OCI-LY3 (cell line): ENCODE data around the gene YIPF5.

ENCODE experiments used
- H2AFZ ChIP-seq: fragments of 200-600, 300-600 bp; shearing (Covaris generic); 2 replicates; pipeline ENCODE4 v1.6.0; 2014; ENCODE audit warnings: antibody characterized with exemption, low read depth, low read length
- H3K27ac ChIP-seq: fragments of 200-600, 300-600 bp; sonication (generic); 2 replicates; pipeline ENCODE4 v1.5.1; 2014; ENCODE audit warnings: mild to moderate bottlenecking, low read length, moderate library complexity, mixed read lengths
- H3K27me3 ChIP-seq: fragments of 200-600, 300-600 bp; sonication (generic); 2 replicates; pipeline ENCODE4 v1.6.1; 2014; ENCODE audit warnings: low read depth, low read length, mixed read lengths
- H3K36me3 ChIP-seq: fragments of 200-600, 300-600 bp; sonication (generic); replicated peaks from 2 replicates; pipeline ENCODE3; 2014; ENCODE audit warnings: low read depth, low read length, mixed read lengths
- H3K4me1 ChIP-seq: fragments of 300-600, 200-600 bp; sonication (generic); 2 replicates; pipeline ENCODE4 v1.6.1; 2014; ENCODE audit warnings: low read length, mixed read lengths
- H3K4me2 ChIP-seq: fragments of 200-600, 300-600 bp; sonication (generic); 2 replicates; pipeline ENCODE4 v1.6.1; 2014; ENCODE audit warnings: low read length, mixed read lengths
- H3K4me3 ChIP-seq: fragments of 300-600, 200-600 bp; sonication (generic); 2 replicates; pipeline ENCODE4 v1.5.1; 2014; ENCODE audit warnings: antibody characterized with exemption, mild to moderate bottlenecking, low read length, moderate library complexity
- H3K79me2 ChIP-seq: fragments of 300-600, 200-600 bp; shearing (Covaris generic); 2 replicates; pipeline ENCODE4 v1.6.1; 2014; ENCODE audit warnings: mild to moderate bottlenecking, low read length, mixed read lengths
- H3K9ac ChIP-seq: fragments of 300-600, 200-600 bp; shearing (Covaris generic); 2 replicates; pipeline ENCODE4 v1.6.0; 2014; ENCODE audit warnings: mild to moderate bottlenecking, low read length, moderate library complexity
- H3K9me3 ChIP-seq: fragments of 200-600, 300-600 bp; shearing (Covaris generic); 2 replicates; pipeline ENCODE4 v1.6.1; 2014; ENCODE audit warnings: low read length, mixed read lengths; ENCODE audit not compliant: insufficient read depth
- H4K20me1 ChIP-seq: fragments of 200-600, 300-600 bp; sonication (generic); 2 replicates; pipeline ENCODE4 v1.6.1; 2016; ENCODE audit warnings: low read length, mixed read lengths; ENCODE audit not compliant: insufficient read depth
- CTCF ChIP-seq: fragments of 200-600, 300-600 bp; sonication (generic); IDR thresholded peaks from 2 replicates; pipeline ENCODE4 v1.5.1; 2014; ENCODE audit warnings: antibody characterized with exemption, low read length, low read depth
- EZH2phosphoT487 ChIP-seq: fragments of 200-600 bp; shearing (Covaris generic); IDR thresholded peaks from 2 replicates; pipeline ENCODE4 v1.6.1; 2018; ENCODE audit warnings: antibody characterized with exemption, mixed run types, low read depth

YIPF5 gene

DNA sequence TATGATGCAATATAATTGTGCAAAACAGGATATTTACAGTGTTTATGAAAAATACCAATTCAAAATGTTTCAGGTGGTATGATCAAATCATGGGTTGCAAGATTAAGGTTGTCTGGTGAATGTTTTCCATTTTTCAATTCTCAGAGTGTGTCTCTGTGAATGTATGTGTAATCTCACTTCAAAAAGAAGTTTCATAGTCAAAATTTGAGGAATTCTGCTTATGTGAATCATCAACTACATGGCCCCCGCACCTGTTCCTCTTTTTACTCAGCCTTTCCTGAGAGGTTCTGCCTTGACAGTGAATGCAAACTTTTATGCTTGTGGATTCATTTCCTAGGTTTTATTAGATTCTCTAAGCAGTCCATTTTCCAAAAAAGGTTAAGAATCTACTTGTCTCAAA is 32.3 kb upstream of the YIPF5 start:
- no peaks in the 10 kb centered on the region for H4K20me1 ChIP-seq
- no peaks in the 10 kb centered on the region for H3K79me2 ChIP-seq
- no peak overlapping the region for H3K4me3 ChIP-seq
- TF ChIP-seq CTCF (no peak), EZH2phosphoT487 (no peak)
- no peaks in the 10 kb centered on the region for H3K9me3 ChIP-seq
- no peak overlapping the region for H3K4me2 ChIP-seq
- no peaks in the 10 kb centered on the region for H3K36me3 ChIP-seq
- peaks cover 30% of the 10 kb centered on the region for H3K27me3 ChIP-seq
- no peak overlapping the region for H3K9ac ChIP-seq
- H2AFZ ChIP-seq, result no peak overlapping the region
- H3K4me1 ChIP-seq, result peaks cover 14% of the 10 kb centered on the region
- H3K27ac ChIP-seq, result no peak overlapping the region

DNA sequence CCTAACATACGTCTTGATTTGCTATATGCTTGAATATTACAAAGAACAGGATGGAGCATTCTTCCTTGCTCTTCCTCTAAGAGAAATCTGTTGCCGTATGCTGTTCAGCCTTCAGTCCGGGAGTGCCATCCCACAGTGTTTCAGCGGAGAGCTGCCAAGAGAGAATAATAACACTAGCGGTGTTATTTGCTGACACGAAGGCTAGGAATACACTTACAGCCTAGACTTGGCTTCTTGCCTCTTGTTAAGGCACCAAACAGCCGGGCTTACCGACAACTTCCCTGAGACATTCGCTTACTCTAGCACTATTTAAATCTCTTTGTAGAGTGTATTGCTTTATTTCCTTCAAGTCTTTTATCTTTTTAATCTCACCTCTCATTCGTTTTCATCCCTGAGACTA is 31.6 kb upstream of the YIPF5 start:
- peaks cover 14% of the 10 kb centered on the region for H3K4me1 ChIP-seq
- H2AFZ ChIP-seq, result no peak overlapping the region
- no peaks in the 10 kb centered on the region for H3K9me3 ChIP-seq
- no peak overlapping the region for H3K4me2 ChIP-seq
- H3K4me3 ChIP-seq, result no peak overlapping the region
- TF ChIP-seq CTCF (no peak), EZH2phosphoT487 (no peak)
- peaks cover 24% of the 10 kb centered on the region for H3K27me3 ChIP-seq
- no peak overlapping the region for H3K9ac ChIP-seq
- no peaks in the 10 kb centered on the region for H3K36me3 ChIP-seq
- no peak overlapping the region for H3K27ac ChIP-seq
- no peaks in the 10 kb centered on the region for H4K20me1 ChIP-seq
- no peaks in the 10 kb centered on the region for H3K79me2 ChIP-seq

DNA sequence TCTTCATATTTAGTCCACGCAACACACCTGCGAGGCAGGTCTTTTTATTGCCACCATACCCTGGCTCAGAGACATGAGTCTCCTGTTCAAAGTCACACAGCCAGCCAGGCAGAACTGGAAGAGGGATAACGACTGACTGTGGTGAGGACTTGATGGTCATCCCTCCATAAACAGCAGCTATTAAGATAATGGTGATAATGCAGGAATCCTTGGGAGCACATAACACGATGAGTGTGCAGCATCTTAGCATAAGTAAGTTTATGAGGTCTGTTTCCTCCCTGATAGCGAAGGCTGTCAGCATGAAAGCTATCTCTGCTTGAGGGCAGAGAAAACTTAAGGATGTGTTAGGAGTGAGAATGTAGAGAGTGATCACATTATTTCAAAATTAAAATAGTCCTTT is 31.1 kb upstream of the YIPF5 start:
- H3K27ac ChIP-seq, result no peak overlapping the region

GRCh38 chr5:144198386-144198785 is 27.9 kb upstream of the YIPF5 start:
- H3K4me3 ChIP-seq, result no peak overlapping the region
- no peaks in the 10 kb centered on the region for H3K36me3 ChIP-seq
- no peak overlapping the region for H3K9ac ChIP-seq
- peaks cover 14% of the 10 kb centered on the region for H3K4me1 ChIP-seq
- H3K27me3 ChIP-seq, result peaks cover 15% of the 10 kb centered on the region
- no peak overlapping the region for H3K27ac ChIP-seq
- no peaks in the 10 kb centered on the region for H3K79me2 ChIP-seq
- H3K9me3 ChIP-seq, result no peaks in the 10 kb centered on the region
- H4K20me1 ChIP-seq, result no peaks in the 10 kb centered on the region
- TF ChIP-seq EZH2phosphoT487 (no peak), CTCF (no peak)
- H3K4me2 ChIP-seq, result no peak overlapping the region
- no peak overlapping the region for H2AFZ ChIP-seq

More for the DNA sequence above, 31.1 kb upstream of the YIPF5 start:
- no peaks in the 10 kb centered on the region for H4K20me1 ChIP-seq
- no peaks in the 10 kb centered on the region for H3K79me2 ChIP-seq
- H3K4me3 ChIP-seq, result no peak overlapping the region
- no peak for TF ChIP-seq CTCF
- TF ChIP-seq EZH2phosphoT487, result no peak
- H3K9ac ChIP-seq, result no peak overlapping the region
- peaks cover 14% of the 10 kb centered on the region for H3K4me1 ChIP-seq
- no peak overlapping the region for H3K4me2 ChIP-seq
- H3K27me3 ChIP-seq, result peaks cover 19% of the 10 kb centered on the region
- H3K9me3 ChIP-seq, result no peaks in the 10 kb centered on the region
- H2AFZ ChIP-seq, result no peak overlapping the region
- H3K36me3 ChIP-seq, result no peaks in the 10 kb centered on the region
